Psoas muscle (tissue), 8 donors: Measurements from ENCODE around the gene OR14J1. TPM values are rescaled to one million over a fixed set of nuclear protein-coding genes. Genes with fewer than 3 reads are reported as not detected.
"Not testable (repeated sequence)": the region's sequence is repeated elsewhere in the genome, so short reads cannot be mapped to it uniquely, and the experiment has no call there.

Experiments
- ATAC-seq, 4 donors: fragments of 200-7000 bp; cut with Tn5 transposase; one replicate each; pipeline ENCODE4 v1.9.1; 2020; ENCODE audit warnings: moderate library complexity in 3 of 4, mild to moderate bottlenecking in 2 of 4
- DNase-seq, 2 donors: peaks; one replicate each; pipeline ENCODE4 v3.0.0-alpha.2; 2020
- H3K27ac ChIP-seq: fragments of 200-600 bp; one replicate; pipeline ENCODE4 v1.8.0; 2022
- H3K27me3 ChIP-seq, 3 donors: fragments of 200-600 bp in 1 of 3; one replicate each; pipeline versions ENCODE4 v1.6.1 to v1.8.0; 2013 to 2022; ENCODE audit warnings: low read length in 2 of 3, mild to moderate bottlenecking in 2 of 3, moderate library complexity in 1 of 3; ENCODE audit not compliant: insufficient read depth in 3 of 3
- H3K36me3 ChIP-seq, 2 donors: fragments of 200-600 bp in 1 of 2; one replicate each; pipeline versions ENCODE4 v1.6.1 to v1.8.0; 2013 to 2022; ENCODE audit warnings: low read depth in 1 of 2, mild to moderate bottlenecking in 1 of 2, moderate library complexity in 1 of 2; ENCODE audit not compliant: insufficient read depth in 1 of 2
- H3K4me1 ChIP-seq: fragments of 200-600 bp; one replicate; pipeline ENCODE4 v1.8.0; 2022
- H3K4me3 ChIP-seq: fragments of 200-600 bp; one replicate; pipeline ENCODE4 v1.8.0; 2022; ENCODE audit warnings: mild to moderate bottlenecking
- H3K9me3 ChIP-seq: fragments of 200-600 bp; one replicate; pipeline ENCODE4 v1.8.0; 2022
- WGBS, 3 donors: extraction: QIAGEN DNeasy Blood & Tissue Kit; methylation state at CpG; one replicate each; pipeline versions ENCODE4 v1.1.6 to v1.1.7; 2013; 5-methylcytosine and 5-hydroxymethylcytosine counted together
- intact Hi-C, 2 donors: fragments of 100-400 bp; cut with DNase I; formaldehyde crosslinking; loops; one replicate each; pipeline versions ENCODE4 v1.11.0 to v1.14.2; 2022
- polyA plus RNA-seq, 3 donors: library from polyadenylated mRNA; stranded (reverse); fragments of 200-250 nt; gene quantifications; one replicate each; pipeline ENCODE4 v1.2.3, GENCODE V29; 2013
- total RNA-seq, 4 donors: library from RNA; stranded (reverse); fragmentation: NEBNext Ultra II Directional in 2 of 4; extraction: Animal tissue kit (Norgen Biotek cat#: 25700) in 2 of 4; gene quantifications; one replicate each; pipeline versions ENCODE4 v1.2.1 to v1.2.4, GENCODE V29; 2021 to 2023
- TF ChIP-seq, protein P1 (sequence below): fragments of 200-600 bp; IDR thresholded peaks from one replicate; pipeline ENCODE4 v1.8.0; 2022; ENCODE audit warnings: antibody characterized with exemption
- donor health status: healthy with polysubstance abuse.
- donor health status: DM: no; HTN: no; CAD: no; lungs with moderate emphysema.
- donor health status: Bipolar disorder and iron deficiency.
- donor health status: healthy.
- donor health status: DM: yes; HTN: yes; CAD: no.
- donor health status: DM: no; HTN: no; CAD: no.
- donor health status: DM: no; HTN: no; CAD: no.
- donor health status: DM: yes; HTN: yes; CAD: no.

The OR14J1 gene
- total and polyA plus RNA-seq, 7 donors, result not detected

DNA sequence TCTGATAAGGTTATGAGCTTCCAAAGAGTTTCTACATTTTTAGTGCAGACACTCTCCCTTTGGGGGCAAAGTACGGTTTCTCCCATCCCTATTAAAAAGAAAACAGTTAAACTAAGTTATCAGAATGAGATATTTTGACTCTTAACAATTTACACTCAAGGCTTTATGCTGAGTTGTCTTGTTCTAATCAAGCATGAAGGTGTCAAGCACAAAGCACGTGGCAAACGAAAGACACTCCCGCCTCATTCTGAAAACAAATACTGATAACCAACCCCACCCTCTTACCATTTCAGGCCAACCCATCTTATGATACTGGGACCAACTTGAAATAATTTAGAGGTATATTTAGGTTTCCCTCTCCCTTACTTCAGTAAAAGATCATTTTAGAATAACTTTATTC lies 24.3 kb downstream of the OR14J1 start:
- Histone ChIP-seq H3K36me3 (no peaks in the 10 kb centered on the region), H3K4me3 (no peak overlapping the region), H3K27ac (no peak overlapping the region), H3K9me3 (no peaks in the 10 kb centered on the region), H3K4me1 (no peaks in the 10 kb centered on the region), H3K27me3 (no peaks in the 10 kb centered on the region)
- 62 to 68% (median 66%) methylated on average over 4 of the region's 4 CpGs for WGBS, 3 donors
- DNase-seq, result no peak
- TF ChIP-seq, protein P1, sequence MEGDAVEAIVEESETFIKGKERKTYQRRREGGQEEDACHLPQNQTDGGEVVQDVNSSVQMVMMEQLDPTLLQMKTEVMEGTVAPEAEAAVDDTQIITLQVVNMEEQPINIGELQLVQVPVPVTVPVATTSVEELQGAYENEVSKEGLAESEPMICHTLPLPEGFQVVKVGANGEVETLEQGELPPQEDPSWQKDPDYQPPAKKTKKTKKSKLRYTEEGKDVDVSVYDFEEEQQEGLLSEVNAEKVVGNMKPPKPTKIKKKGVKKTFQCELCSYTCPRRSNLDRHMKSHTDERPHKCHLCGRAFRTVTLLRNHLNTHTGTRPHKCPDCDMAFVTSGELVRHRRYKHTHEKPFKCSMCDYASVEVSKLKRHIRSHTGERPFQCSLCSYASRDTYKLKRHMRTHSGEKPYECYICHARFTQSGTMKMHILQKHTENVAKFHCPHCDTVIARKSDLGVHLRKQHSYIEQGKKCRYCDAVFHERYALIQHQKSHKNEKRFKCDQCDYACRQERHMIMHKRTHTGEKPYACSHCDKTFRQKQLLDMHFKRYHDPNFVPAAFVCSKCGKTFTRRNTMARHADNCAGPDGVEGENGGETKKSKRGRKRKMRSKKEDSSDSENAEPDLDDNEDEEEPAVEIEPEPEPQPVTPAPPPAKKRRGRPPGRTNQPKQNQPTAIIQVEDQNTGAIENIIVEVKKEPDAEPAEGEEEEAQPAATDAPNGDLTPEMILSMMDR, result no peak
- no peak for ATAC-seq
- intact Hi-C loops, result no loop called here

DNA sequence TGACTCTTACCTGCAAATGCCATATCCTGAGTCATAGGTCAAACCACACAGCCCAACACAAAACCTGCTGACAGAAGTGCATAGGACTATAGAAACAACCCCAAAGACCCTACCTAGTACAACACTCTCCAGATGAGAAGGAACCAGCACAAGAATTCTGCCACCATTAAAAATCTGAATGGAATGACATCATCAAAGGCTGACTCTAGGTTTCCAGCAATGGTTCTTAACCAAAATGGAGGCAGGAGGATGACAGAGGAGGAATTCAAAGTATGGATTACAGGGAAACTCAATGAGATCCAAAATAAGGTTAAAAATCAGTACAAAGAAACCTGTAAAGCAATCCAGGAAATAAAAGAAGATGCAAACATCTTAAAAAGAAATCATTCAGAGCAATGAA lies 31.2 kb downstream of the OR14J1 start:
- no peaks in the 10 kb centered on the region for H3K27me3 ChIP-seq
- DNase-seq (no peak), ATAC-seq (no peak)
- no peaks in the 10 kb centered on the region for H3K4me1 ChIP-seq
- no peaks in the 10 kb centered on the region for H3K36me3 ChIP-seq
- H3K9me3 ChIP-seq, result no peaks in the 10 kb centered on the region
- H3K4me3 ChIP-seq, result no peak overlapping the region
- TF ChIP-seq, protein P1, result no peak
- intact Hi-C loops, result no loop called here
- no peak overlapping the region for H3K27ac ChIP-seq

DNA sequence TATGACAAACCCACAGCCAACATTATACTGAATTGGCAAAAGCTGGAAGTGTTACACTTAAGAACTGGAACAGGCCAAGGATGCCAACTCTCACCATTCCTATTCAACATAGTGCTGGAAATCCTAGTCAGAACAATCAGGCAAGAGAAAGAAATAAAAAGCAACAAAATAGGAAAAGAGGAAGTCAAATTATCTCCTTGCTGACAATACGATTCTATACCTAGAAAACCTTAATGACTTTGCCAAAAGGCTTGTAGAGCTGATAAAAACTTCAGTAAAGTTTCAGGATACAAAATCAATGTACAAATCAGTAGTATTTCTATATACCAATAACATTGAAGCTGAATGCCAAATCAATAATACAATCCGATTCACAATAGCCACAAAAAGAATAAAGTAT lies 34.8 kb downstream of the OR14J1 start:
- ATAC-seq, result no peak
- H3K9me3 ChIP-seq, result no peaks in the 10 kb centered on the region
- TF ChIP-seq, protein P1, result no peak
- intact Hi-C loops, result no loop called here
- no peak for DNase-seq
- no peak overlapping the region for H3K4me3 ChIP-seq
- no peaks in the 10 kb centered on the region for H3K4me1 ChIP-seq
- 71 to 90% (median 85%) methylated on average over 2 of the region's 2 CpGs for WGBS, 3 donors
- no peaks in the 10 kb centered on the region for H3K36me3 ChIP-seq
- H3K27ac ChIP-seq, result no peak overlapping the region
- H3K27me3 ChIP-seq, result no peaks in the 10 kb centered on the region

DNA sequence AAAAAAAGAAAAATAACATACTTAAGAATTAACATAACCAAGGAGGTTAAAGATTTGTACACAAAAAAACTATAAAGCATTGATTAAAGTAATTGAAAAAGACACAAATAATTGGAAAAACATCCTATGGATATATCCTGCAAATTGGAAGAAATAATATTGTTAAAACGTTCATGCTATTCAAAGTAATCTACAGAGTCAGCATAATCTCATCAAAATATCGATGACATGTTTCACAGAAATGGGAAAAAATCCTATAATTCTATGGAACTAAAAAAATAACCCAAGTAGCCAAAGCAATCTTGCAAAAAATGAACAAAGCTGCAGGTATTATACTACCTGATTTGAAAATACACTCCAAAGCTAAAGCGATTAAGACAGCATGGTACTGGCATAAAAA lies 43.9 kb downstream of the OR14J1 start:
- Histone ChIP-seq H3K4me3 (no peak overlapping the region), H3K27me3 (no peaks in the 10 kb centered on the region), H3K36me3 (no peaks in the 10 kb centered on the region), H3K27ac (no peak overlapping the region), H3K4me1 (no peaks in the 10 kb centered on the region), H3K9me3 (no peaks in the 10 kb centered on the region)
- ATAC-seq, result no peak
- TF ChIP-seq, protein P1, result no peak
- intact Hi-C loops, result no loop called here
- WGBS, 3 donors, result 67 to 73% (median 69%) methylated on average over 3 of the region's 3 CpGs
- DNase-seq, result no peak

DNA sequence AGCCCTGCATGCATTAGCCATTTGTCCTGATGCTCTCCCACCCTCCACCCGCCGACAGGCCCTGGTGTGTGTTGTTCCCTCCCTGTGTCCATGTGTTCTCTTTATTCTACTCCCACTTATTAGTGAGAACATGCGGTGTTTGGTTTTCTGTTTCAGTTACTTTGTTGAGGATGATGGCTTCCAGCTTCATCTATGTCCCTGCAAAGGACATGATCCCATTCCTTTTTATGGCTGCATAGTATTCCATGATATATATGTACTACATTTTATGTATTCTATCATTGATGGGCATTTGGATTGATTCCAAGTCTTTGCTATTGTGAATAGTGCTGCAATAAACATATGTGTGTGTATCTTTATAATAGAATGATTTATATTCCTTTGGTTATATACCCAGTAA lies 47.8 kb downstream of the OR14J1 start:
- H3K27me3 ChIP-seq, H3K9me3 ChIP-seq, ATAC-seq, intact Hi-C loops, H3K36me3 ChIP-seq, H3K4me1 ChIP-seq, H3K4me3 ChIP-seq, H3K27ac ChIP-seq, DNase-seq: not testable (repeated sequence)
- WGBS, 3 donors, result 91 to 100% (median 96%) methylated on average over 3 of the region's 3 CpGs
